ENCODE results near the gene POLR1A. TPM values are rescaled to one million over a fixed set of nuclear protein-coding genes. Genes with fewer than 3 reads are reported as not detected.

Gene POLR1A
- total RNA-seq, 1 experiment from 2014 or later = 62.6 TPM

GRCh38 chr2:86140969-86141392 is 35.3 kb upstream of the POLR1A start:
- ATAC-seq = peak; percentile 24
- TSS peak; percentile 6 for BruUV-seq (replicated peaks)

DNA sequence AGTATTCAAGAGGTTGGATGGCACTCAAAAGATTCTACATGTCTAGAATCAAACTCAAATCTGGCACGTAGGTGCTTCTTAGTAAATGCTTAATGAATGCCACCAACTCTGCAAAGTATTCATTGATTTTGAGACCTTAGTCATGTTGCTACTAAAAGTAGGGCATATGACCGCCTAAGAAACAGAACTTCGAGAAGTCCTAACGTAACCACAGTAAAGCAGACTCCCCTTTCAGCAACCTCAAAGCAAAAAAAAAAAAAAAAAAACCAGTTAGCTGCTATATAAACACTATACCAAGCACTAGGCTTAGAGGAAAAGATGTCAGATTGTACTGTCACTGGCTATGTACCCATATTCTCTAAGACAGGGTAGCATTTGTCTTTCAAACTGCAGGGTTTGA is 34.3 kb upstream of the POLR1A start:
- CTCF ChIA-PET = no interaction called here
- POLR2A ChIA-PET = no interaction called here

More at GRCh38 chr2:86140969-86141392, 35.3 kb upstream of the POLR1A start:
- TF ChIP-seq, protein P1, sequence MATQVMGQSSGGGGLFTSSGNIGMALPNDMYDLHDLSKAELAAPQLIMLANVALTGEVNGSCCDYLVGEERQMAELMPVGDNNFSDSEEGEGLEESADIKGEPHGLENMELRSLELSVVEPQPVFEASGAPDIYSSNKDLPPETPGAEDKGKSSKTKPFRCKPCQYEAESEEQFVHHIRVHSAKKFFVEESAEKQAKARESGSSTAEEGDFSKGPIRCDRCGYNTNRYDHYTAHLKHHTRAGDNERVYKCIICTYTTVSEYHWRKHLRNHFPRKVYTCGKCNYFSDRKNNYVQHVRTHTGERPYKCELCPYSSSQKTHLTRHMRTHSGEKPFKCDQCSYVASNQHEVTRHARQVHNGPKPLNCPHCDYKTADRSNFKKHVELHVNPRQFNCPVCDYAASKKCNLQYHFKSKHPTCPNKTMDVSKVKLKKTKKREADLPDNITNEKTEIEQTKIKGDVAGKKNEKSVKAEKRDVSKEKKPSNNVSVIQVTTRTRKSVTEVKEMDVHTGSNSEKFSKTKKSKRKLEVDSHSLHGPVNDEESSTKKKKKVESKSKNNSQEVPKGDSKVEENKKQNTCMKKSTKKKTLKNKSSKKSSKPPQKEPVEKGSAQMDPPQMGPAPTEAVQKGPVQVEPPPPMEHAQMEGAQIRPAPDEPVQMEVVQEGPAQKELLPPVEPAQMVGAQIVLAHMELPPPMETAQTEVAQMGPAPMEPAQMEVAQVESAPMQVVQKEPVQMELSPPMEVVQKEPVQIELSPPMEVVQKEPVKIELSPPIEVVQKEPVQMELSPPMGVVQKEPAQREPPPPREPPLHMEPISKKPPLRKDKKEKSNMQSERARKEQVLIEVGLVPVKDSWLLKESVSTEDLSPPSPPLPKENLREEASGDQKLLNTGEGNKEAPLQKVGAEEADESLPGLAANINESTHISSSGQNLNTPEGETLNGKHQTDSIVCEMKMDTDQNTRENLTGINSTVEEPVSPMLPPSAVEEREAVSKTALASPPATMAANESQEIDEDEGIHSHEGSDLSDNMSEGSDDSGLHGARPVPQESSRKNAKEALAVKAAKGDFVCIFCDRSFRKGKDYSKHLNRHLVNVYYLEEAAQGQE (IDR thresholded peaks at IDR 0.05; ENCODE audit: insufficient read depth in 1 of 2, low read depth in 2 of 2, low read length in 1 of 2) = no peak
- TF ChIP-seq, protein P2, sequence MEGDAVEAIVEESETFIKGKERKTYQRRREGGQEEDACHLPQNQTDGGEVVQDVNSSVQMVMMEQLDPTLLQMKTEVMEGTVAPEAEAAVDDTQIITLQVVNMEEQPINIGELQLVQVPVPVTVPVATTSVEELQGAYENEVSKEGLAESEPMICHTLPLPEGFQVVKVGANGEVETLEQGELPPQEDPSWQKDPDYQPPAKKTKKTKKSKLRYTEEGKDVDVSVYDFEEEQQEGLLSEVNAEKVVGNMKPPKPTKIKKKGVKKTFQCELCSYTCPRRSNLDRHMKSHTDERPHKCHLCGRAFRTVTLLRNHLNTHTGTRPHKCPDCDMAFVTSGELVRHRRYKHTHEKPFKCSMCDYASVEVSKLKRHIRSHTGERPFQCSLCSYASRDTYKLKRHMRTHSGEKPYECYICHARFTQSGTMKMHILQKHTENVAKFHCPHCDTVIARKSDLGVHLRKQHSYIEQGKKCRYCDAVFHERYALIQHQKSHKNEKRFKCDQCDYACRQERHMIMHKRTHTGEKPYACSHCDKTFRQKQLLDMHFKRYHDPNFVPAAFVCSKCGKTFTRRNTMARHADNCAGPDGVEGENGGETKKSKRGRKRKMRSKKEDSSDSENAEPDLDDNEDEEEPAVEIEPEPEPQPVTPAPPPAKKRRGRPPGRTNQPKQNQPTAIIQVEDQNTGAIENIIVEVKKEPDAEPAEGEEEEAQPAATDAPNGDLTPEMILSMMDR (IDR thresholded peaks at IDR 0.05) = no peak
- peak; percentile 44; the same call in 1 of the 2 replicates for TF ChIP-seq POLR2AphosphoS5 (IDR thresholded peaks at IDR 0.05; ENCODE audit: low read depth, low read length)
- ChIA-PET CTCF (no interaction called here), POLR2A (no interaction called here)
- no peaks in the 10 kb centered on the region for H3K9me3 ChIP-seq (ENCODE audit: control insufficient read depth, insufficient read depth, low read depth, low read length)
- H3K4me1 ChIP-seq (ENCODE audit: control insufficient read depth, insufficient read depth, low read length) = no peaks in the 10 kb centered on the region
- H3K27me3 ChIP-seq (ENCODE audit: control insufficient read depth, insufficient read depth, low read length) = no peaks in the 10 kb centered on the region
- no peak overlapping the region for H3K4me3 ChIP-seq (ENCODE audit: low read depth in 2 of 2, low read length in 2 of 2)
- in situ Hi-C loops (cut with HindIII; ENCODE audit: low pct_unique_long_range_greater_than_20kb, low sequenced_read_pairs) = no loop called here
- intact Hi-C loops (cut with micrococcal nuclease; ENCODE audit: unreplicated experiment) = no loop called here
- H3K36me3 ChIP-seq (ENCODE audit: control insufficient read depth, insufficient read depth, low read length) = peaks cover 35% of the 10 kb centered on the region
- no peak overlapping the region for H3K27ac ChIP-seq (ENCODE audit: low read length)
- no peak for DNase-seq (ENCODE audit: low read depth, low spot score)

GRCh38 chr2:86138736-86139625 is 33.3 kb upstream of the POLR1A start:
- ChIA-PET CTCF (interaction anchor here (0.6 kb wide), 1 partner anchor 19 kb away, joined by 3 read pairs; no protein-coding TSS in a partner anchor), POLR2A (interaction anchor here (0.7 kb wide), 1 partner anchor 503 kb away, joined by 4 read pairs; no protein-coding TSS in a partner anchor)
- H3K4me1 ChIP-seq (ENCODE audit: control insufficient read depth, insufficient read depth, low read length) = no peaks in the 10 kb centered on the region
- H3K4me3 ChIP-seq (ENCODE audit: low read depth in 2 of 2, low read length in 2 of 2) = no peak overlapping the region
- BruUV-seq (replicated peaks) = no TSS peak
- no peak for TF ChIP-seq POLR2AphosphoS5 (IDR thresholded peaks at IDR 0.05; ENCODE audit: low read depth, low read length)
- TF ChIP-seq TCF7L2 (IDR thresholded peaks at IDR 0.05; ENCODE audit: low read depth, low read length) = no peak
- TF ChIP-seq, protein P2 (IDR thresholded peaks at IDR 0.05) = no peak
- TF ChIP-seq, protein P1 (IDR thresholded peaks at IDR 0.05; ENCODE audit: insufficient read depth in 1 of 2, low read depth in 2 of 2, low read length in 1 of 2) = no peak
- DNase-seq (ENCODE audit: low read depth, low spot score) = no peak
- in situ Hi-C loops (cut with HindIII; ENCODE audit: low pct_unique_long_range_greater_than_20kb, low sequenced_read_pairs) = no loop called here
- peaks cover 53% of the 10 kb centered on the region for H3K36me3 ChIP-seq (ENCODE audit: control insufficient read depth, insufficient read depth, low read length)
- intact Hi-C loops (cut with micrococcal nuclease; ENCODE audit: unreplicated experiment) = no loop called here
- H3K27ac ChIP-seq (ENCODE audit: low read length) = no peak overlapping the region
- no peaks in the 10 kb centered on the region for H3K27me3 ChIP-seq (ENCODE audit: control insufficient read depth, insufficient read depth, low read length)
- H3K9me3 ChIP-seq (ENCODE audit: control insufficient read depth, insufficient read depth, low read depth, low read length) = no peaks in the 10 kb centered on the region
- ATAC-seq = no peak

More for the DNA sequence above, 34.3 kb upstream of the POLR1A start:
- Histone ChIP-seq H3K27ac (ENCODE audit: low read length) (no peak overlapping the region), H3K9me3 (ENCODE audit: control insufficient read depth, insufficient read depth, low read depth, low read length) (no peaks in the 10 kb centered on the region), H3K4me1 (ENCODE audit: control insufficient read depth, insufficient read depth, low read length) (no peaks in the 10 kb centered on the region), H3K36me3 (ENCODE audit: control insufficient read depth, insufficient read depth, low read length) (peaks cover 43% of the 10 kb centered on the region), H3K27me3 (ENCODE audit: control insufficient read depth, insufficient read depth, low read length) (no peaks in the 10 kb centered on the region), H3K4me3 (ENCODE audit: low read depth in 2 of 2, low read length in 2 of 2) (no peak overlapping the region)
- BruUV-seq (replicated peaks) = no TSS peak
- DNase-seq (ENCODE audit: low read depth, low spot score) (no peak), ATAC-seq (no peak)
- in situ Hi-C loops (cut with HindIII; ENCODE audit: low pct_unique_long_range_greater_than_20kb, low sequenced_read_pairs) (no loop called here), intact Hi-C loops (cut with micrococcal nuclease; ENCODE audit: unreplicated experiment) (no loop called here)
- TF ChIP-seq TCF7L2 (IDR thresholded peaks at IDR 0.05; ENCODE audit: low read depth, low read length) (no peak), SIN3A (IDR thresholded peaks at IDR 0.05; ENCODE audit: borderline replicate concordance, insufficient read depth, low read depth, low read length) (no peak)

Data from Panc1 (cell line).